Measurements from ENCODE around the gene GKN2. TPM values are rescaled to one million over a fixed set of nuclear protein-coding genes. Genes with fewer than 3 reads are reported as not detected.

The GKN2 gene
- polyA plus RNA-seq, 1 donor from 2014 or later: not detected

GRCh38 chr2:68931799-68932198 lies 20.9 kb downstream of the GKN2 start:
- Histone ChIP-seq H3K79me2 (replicated peaks; ENCODE audit: insufficient read depth, low read length) (no peaks in the 10 kb centered on the region), H3K27ac (ENCODE audit: low read length) (no peak overlapping the region), H3F3A (ENCODE audit: insufficient read depth, low read length, poor library complexity, severe bottlenecking) (no peaks in the 10 kb centered on the region), H3K36me3 (ENCODE audit: insufficient read depth, low read length) (no peaks in the 10 kb centered on the region), H4K20me1 (ENCODE audit: insufficient read depth) (no peaks in the 10 kb centered on the region), H3K9me2 (ENCODE audit: insufficient read depth, low read length) (no peaks in the 10 kb centered on the region), H3K4me2 (ENCODE audit: low read length) (no peak overlapping the region), H3K9ac (ENCODE audit: low read length) (no peak overlapping the region), H3K27me3 (ENCODE audit: insufficient read depth, low read depth, low read length) (no peaks in the 10 kb centered on the region), H3K9me3 (ENCODE audit: low read length) (no peaks in the 10 kb centered on the region), H2AFZ (ENCODE audit: low read depth, low read length) (no peak overlapping the region), H3K4me3 (ENCODE audit: low read length) (no peak overlapping the region)
- TF ChIP-seq CTCF (IDR thresholded peaks at IDR 0.05; ENCODE audit: poor library complexity, severe bottlenecking) (no peak), RAD21 (conservative IDR thresholded peaks at IDR 0.05) (no peak), EZH2 (IDR thresholded peaks at IDR 0.05; ENCODE audit: borderline replicate concordance, insufficient read depth, low read length, poor library complexity, severe bottlenecking) (no peak), TAF1 (IDR thresholded peaks at IDR 0.05; ENCODE audit: low read depth) (no peak), EP300 (conservative IDR thresholded peaks at IDR 0.05; ENCODE audit: poor library complexity, severe bottlenecking) (no peak), SMC3 (conservative IDR thresholded peaks at IDR 0.05; ENCODE audit: poor library complexity) (no peak), MXI1 (conservative IDR thresholded peaks at IDR 0.05; ENCODE audit: poor library complexity, severe bottlenecking) (no peak)
- TF ChIP-seq, protein P1, sequence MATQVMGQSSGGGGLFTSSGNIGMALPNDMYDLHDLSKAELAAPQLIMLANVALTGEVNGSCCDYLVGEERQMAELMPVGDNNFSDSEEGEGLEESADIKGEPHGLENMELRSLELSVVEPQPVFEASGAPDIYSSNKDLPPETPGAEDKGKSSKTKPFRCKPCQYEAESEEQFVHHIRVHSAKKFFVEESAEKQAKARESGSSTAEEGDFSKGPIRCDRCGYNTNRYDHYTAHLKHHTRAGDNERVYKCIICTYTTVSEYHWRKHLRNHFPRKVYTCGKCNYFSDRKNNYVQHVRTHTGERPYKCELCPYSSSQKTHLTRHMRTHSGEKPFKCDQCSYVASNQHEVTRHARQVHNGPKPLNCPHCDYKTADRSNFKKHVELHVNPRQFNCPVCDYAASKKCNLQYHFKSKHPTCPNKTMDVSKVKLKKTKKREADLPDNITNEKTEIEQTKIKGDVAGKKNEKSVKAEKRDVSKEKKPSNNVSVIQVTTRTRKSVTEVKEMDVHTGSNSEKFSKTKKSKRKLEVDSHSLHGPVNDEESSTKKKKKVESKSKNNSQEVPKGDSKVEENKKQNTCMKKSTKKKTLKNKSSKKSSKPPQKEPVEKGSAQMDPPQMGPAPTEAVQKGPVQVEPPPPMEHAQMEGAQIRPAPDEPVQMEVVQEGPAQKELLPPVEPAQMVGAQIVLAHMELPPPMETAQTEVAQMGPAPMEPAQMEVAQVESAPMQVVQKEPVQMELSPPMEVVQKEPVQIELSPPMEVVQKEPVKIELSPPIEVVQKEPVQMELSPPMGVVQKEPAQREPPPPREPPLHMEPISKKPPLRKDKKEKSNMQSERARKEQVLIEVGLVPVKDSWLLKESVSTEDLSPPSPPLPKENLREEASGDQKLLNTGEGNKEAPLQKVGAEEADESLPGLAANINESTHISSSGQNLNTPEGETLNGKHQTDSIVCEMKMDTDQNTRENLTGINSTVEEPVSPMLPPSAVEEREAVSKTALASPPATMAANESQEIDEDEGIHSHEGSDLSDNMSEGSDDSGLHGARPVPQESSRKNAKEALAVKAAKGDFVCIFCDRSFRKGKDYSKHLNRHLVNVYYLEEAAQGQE (IDR thresholded peaks at IDR 0.05; ENCODE audit: borderline replicate concordance): no peak

- no peak overlapping the region for H3K9ac ChIP-seq (ENCODE audit: low read length)
- H3K9me3 ChIP-seq (ENCODE audit: low read length): no peaks in the 10 kb centered on the region
- H3K9me2 ChIP-seq (ENCODE audit: insufficient read depth, low read length): no peaks in the 10 kb centered on the region
- TF ChIP-seq SMC3 (conservative IDR thresholded peaks at IDR 0.05; ENCODE audit: poor library complexity) (no peak), CTCF (IDR thresholded peaks at IDR 0.05; ENCODE audit: poor library complexity, severe bottlenecking) (no peak), MXI1 (conservative IDR thresholded peaks at IDR 0.05; ENCODE audit: poor library complexity, severe bottlenecking) (no peak), TAF1 (IDR thresholded peaks at IDR 0.05; ENCODE audit: low read depth) (no peak), EZH2 (IDR thresholded peaks at IDR 0.05; ENCODE audit: borderline replicate concordance, insufficient read depth, low read length, poor library complexity, severe bottlenecking) (no peak), RAD21 (conservative IDR thresholded peaks at IDR 0.05) (no peak), EP300 (conservative IDR thresholded peaks at IDR 0.05; ENCODE audit: poor library complexity, severe bottlenecking) (no peak), POLR2AphosphoS5 (IDR thresholded peaks at IDR 0.05) (no peak)
- TF ChIP-seq, protein P1 (IDR thresholded peaks at IDR 0.05; ENCODE audit: borderline replicate concordance): no peak
- H3F3A ChIP-seq (ENCODE audit: insufficient read depth, low read length, poor library complexity, severe bottlenecking): no peaks in the 10 kb centered on the region
- no peak overlapping the region for H3K27ac ChIP-seq (ENCODE audit: low read length)
- no peak overlapping the region for H2AFZ ChIP-seq (ENCODE audit: low read depth, low read length)
- H3K27me3 ChIP-seq (ENCODE audit: insufficient read depth, low read depth, low read length): no peaks in the 10 kb centered on the region
- no peak overlapping the region for H3K4me3 ChIP-seq (ENCODE audit: low read length)
- H3K4me2 ChIP-seq (ENCODE audit: low read length): no peak overlapping the region
- no peaks in the 10 kb centered on the region for H3K36me3 ChIP-seq (ENCODE audit: insufficient read depth, low read length)
- H3K79me2 ChIP-seq (replicated peaks; ENCODE audit: insufficient read depth, low read length): no peaks in the 10 kb centered on the region
- H4K20me1 ChIP-seq (ENCODE audit: insufficient read depth): no peaks in the 10 kb centered on the region
These were observed 21.5 kb downstream of the GKN2 start for GRCh38 chr2:68931149-68931711.

All from neural cell (in vitro differentiated cells).